A673 (cell line): ENCODE data around the gene MFSD6L. TPM values are rescaled to one million over a fixed set of nuclear protein-coding genes. Genes with fewer than 3 reads are reported as not detected.

ENCODE experiments used
- BruUV-seq: library from RNA; stranded (reverse); fragments of 400-500 nt; replicated peaks from 2 replicates; lab custom pipeline; 2021; lab: Mats Ljungman, UMichigan
- CTCF ChIA-PET: fragments of 300-600 bp; sonication (Branson Sonifier 250); formaldehyde crosslinking; loops from one replicate; lab custom pipeline; 2022; ENCODE audit warnings: antibody characterized with exemption; lab: Charles Lee
- POLR2A ChIA-PET: fragments of 300-600 bp; sonication (Branson Sonifier 250); formaldehyde crosslinking; loops from one replicate; lab custom pipeline; 2022; ENCODE audit warnings: antibody characterized with exemption; ENCODE audit not compliant: low non-redundant PET; lab: Charles Lee
- DNase-seq: peaks from one replicate; pipeline ENCODE4 v3.0.0-alpha.2; 2015; ENCODE audit warnings: low spot score
- H3K27ac ChIP-seq: fragments of 200-600 bp; sonication (generic); 2 replicates; pipeline ENCODE4 v1.5.1; 2016; ENCODE audit warnings: mixed run types, low read depth, mild to moderate bottlenecking, mixed read lengths, antibody characterized with exemption, low read length; ENCODE audit not compliant: poor library complexity, severe bottlenecking
- H3K27me3 ChIP-seq: fragments of 200-600 bp; sonication (generic); replicated peaks from 2 replicates; pipeline ENCODE4 v1.6.1; 2017; ENCODE audit warnings: mixed run types, low read depth, mild to moderate bottlenecking, mixed read lengths, antibody characterized with exemption, low read length; ENCODE audit not compliant: insufficient read depth, poor library complexity
- H3K36me3 ChIP-seq: fragments of 200-600 bp; sonication (generic); 2 replicates; pipeline ENCODE4 v1.6.1; 2016; ENCODE audit warnings: mixed run types, mild to moderate bottlenecking, mixed read lengths, antibody characterized with exemption, low read length; ENCODE audit not compliant: insufficient read depth, poor library complexity, severe bottlenecking
- H3K4me1 ChIP-seq: fragments of 200-600 bp; sonication (generic); 2 replicates; pipeline ENCODE4 v1.6.1; 2017; ENCODE audit warnings: mixed run types, mild to moderate bottlenecking, mixed read lengths, antibody characterized with exemption, low read length; ENCODE audit not compliant: insufficient read depth, poor library complexity, severe bottlenecking
- H3K4me3 ChIP-seq: fragments of 200-600 bp; sonication (generic); 2 replicates; pipeline ENCODE4 v1.5.1; 2016; ENCODE audit warnings: low read depth, mixed run types, mild to moderate bottlenecking, mixed read lengths, low read length; ENCODE audit not compliant: poor library complexity, severe bottlenecking
- H3K9me3 ChIP-seq: fragments of 200-600 bp; sonication (generic); 2 replicates; pipeline ENCODE4 v1.6.1; 2016; ENCODE audit warnings: mixed run types, low read depth, mild to moderate bottlenecking, mixed read lengths, antibody characterized with exemption, low read length; ENCODE audit not compliant: poor library complexity, severe bottlenecking
- EZH2 ChIP-seq: fragments of 200-600 bp; sonication (generic); IDR thresholded peaks from 2 replicates; pipeline ENCODE4 v1.6.1; 2017; ENCODE audit warnings: borderline replicate concordance, low read depth, mild to moderate bottlenecking, mixed read lengths, antibody characterized with exemption, low read length; ENCODE audit not compliant: poor library complexity, severe bottlenecking
- intact Hi-C: fragments of 100-400 bp; cut with micrococcal nuclease; formaldehyde crosslinking; loops from one replicate; pipeline ENCODE4 v1.10.0; 2022; ENCODE audit not compliant: unreplicated experiment
- total RNA-seq: library from RNA; stranded (reverse); gene quantifications from 2 replicates; pipeline ENCODE4 v1.2.3, GENCODE V29; 2021
- TF ChIP-seq, protein P1 (sequence below): fragments of 300-800, 200-600 bp; sonication (generic); conservative IDR thresholded peaks from 2 replicates; pipeline ENCODE4 v1.5.1; 2017; ENCODE audit warnings: low read depth, mild to moderate bottlenecking, antibody characterized with exemption, low read length, moderate library complexity, mixed read lengths

MFSD6L gene
- total RNA-seq, 1 experiment from 2014 or later, result not detected

DNA sequence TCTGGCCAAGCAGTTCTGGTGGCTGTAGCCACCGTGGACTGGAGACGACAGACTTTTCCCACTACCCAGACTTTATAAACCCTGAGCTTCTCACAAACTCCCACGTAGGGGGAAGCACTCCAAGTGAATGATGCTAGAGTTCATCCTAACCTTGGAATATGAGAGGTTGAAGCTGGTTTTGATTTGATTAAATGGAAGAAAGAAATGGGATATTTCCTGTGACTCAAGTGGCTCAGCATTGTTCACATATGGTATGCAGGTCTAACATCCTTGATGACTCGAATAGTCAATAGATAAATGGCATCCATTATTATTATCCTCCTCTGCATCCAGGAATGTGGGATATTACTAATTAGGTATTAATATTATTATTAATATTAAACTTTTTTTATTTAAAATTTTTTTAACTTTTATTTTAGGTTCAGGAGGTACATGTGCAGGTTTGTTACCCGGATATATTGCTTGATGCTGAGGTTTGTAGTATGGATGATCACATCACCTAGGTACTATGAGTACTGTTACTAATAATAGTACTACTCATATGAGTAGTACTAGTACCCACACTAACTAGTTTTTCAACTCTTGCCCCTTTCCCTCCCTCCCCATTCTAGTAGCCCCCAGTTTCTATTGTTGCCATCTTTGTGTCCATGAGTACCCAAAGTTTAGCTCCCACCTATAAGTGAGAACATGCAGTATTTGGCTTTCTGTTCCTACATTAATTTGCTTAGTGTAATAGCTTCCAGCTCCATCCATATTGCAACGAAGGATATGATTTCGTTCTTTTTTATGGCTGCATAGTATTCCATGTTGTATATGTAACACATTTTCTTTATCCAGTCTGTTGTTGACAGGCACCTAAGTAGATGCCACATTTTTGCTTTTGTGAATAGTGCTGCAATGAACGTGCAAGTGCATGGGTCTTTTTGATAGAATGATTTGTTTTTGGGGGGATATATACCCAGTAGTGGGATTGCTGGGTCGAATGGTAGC is 45.4 kb upstream of the MFSD6L start:
- ChIA-PET CTCF (no interaction called here), POLR2A (no interaction called here)
- H3K9me3 ChIP-seq, result no peaks in the 10 kb centered on the region
- H3K36me3 ChIP-seq, result no peaks in the 10 kb centered on the region
- no peaks in the 10 kb centered on the region for H3K4me1 ChIP-seq
- H3K27me3 ChIP-seq, result no peaks in the 10 kb centered on the region
- BruUV-seq, result no TSS peak
- DNase-seq, result no peak
- intact Hi-C loops, result no loop called here
- no peak overlapping the region for H3K4me3 ChIP-seq
- no peak overlapping the region for H3K27ac ChIP-seq
- TF ChIP-seq, protein P1, sequence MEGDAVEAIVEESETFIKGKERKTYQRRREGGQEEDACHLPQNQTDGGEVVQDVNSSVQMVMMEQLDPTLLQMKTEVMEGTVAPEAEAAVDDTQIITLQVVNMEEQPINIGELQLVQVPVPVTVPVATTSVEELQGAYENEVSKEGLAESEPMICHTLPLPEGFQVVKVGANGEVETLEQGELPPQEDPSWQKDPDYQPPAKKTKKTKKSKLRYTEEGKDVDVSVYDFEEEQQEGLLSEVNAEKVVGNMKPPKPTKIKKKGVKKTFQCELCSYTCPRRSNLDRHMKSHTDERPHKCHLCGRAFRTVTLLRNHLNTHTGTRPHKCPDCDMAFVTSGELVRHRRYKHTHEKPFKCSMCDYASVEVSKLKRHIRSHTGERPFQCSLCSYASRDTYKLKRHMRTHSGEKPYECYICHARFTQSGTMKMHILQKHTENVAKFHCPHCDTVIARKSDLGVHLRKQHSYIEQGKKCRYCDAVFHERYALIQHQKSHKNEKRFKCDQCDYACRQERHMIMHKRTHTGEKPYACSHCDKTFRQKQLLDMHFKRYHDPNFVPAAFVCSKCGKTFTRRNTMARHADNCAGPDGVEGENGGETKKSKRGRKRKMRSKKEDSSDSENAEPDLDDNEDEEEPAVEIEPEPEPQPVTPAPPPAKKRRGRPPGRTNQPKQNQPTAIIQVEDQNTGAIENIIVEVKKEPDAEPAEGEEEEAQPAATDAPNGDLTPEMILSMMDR, result no peak
- TF ChIP-seq EZH2, result no peak

DNA sequence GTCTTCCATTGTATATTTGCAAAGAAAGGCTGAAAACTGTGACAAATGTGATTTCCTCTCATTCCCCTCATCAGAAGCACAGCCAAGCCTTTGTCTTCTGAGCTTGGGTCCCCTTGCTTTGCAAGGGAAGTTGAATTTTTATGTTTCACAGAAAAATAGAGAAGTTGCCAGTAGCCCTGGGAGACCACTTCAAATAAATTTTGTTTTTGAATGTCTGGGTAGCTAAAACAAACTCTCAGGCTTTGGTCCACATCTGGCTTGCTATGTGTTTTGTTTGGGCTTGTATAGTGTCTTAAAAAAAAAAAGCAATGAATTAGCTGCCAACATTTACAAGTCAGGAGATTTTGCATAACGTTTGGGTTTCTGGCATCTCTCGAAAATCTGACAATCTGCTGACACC is 44.2 kb upstream of the MFSD6L start:
- Histone ChIP-seq H3K4me1 (no peaks in the 10 kb centered on the region), H3K36me3 (no peaks in the 10 kb centered on the region), H3K27ac (no peak overlapping the region), H3K27me3 (no peaks in the 10 kb centered on the region), H3K9me3 (no peaks in the 10 kb centered on the region), H3K4me3 (no peak overlapping the region)
- intact Hi-C loops, result no loop called here
- DNase-seq, result no peak
- BruUV-seq, result no TSS peak
- CTCF ChIA-PET, result interaction anchor here (0.6 kb wide), 1 partner anchor 128 kb away, joined by 6 read pairs; no protein-coding TSS in a partner anchor
- no peak for TF ChIP-seq EZH2
- TF ChIP-seq, protein P1, result no peak
- POLR2A ChIA-PET, result no interaction called here

DNA sequence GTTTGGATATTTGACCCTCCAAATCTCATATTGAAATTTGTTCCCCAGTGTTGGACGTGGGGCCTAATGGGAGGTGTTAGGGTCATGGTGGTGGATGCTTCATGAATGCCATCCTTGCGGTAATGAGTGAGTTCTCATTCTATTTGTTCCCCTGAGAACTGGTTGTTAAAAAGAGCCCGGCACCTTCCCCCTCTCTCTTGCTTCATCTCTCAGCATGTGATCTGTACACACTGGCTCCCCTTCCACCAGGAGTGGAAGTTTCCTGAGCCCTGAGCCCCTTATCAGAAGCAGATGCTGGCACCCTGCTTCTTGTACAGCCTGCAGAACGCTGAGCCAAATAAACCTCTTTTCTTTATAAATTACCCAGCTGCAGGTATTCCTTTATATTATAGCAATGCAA is 42.7 kb upstream of the MFSD6L start:
- POLR2A ChIA-PET, result no interaction called here
- intact Hi-C loops, result no loop called here
- no TSS peak for BruUV-seq
- Histone ChIP-seq H3K36me3 (no peaks in the 10 kb centered on the region), H3K27me3 (no peaks in the 10 kb centered on the region), H3K27ac (no peak overlapping the region), H3K4me1 (peaks cover 3% of the 10 kb centered on the region), H3K4me3 (no peak overlapping the region), H3K9me3 (no peaks in the 10 kb centered on the region)
- no peak for TF ChIP-seq EZH2
- TF ChIP-seq, protein P1, result no peak
- CTCF ChIA-PET, result no interaction called here
- no peak for DNase-seq
